Measurements from ENCODE around the gene CNTN4.

The CNTN4 gene

DNA sequence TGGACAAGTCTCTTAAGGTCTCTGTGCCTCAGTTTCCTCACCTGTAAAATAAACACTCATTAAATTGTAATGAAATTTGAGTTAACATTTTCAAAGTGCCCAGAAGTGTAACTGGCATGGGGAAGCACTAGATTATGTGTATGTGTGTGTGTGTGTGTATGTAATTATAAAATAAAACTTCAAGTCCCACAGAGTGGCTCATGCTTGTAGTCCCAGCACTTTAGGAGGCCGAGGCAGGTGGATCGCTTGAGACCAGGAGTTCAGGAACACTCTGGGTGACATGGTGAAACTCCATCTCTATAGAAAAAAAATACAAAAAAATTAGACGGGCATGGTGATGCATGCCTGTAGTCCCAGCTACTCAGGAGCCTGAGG lies 608.2 kb downstream of the CNTN4 start:
- no peak for ATAC-seq

DNA sequence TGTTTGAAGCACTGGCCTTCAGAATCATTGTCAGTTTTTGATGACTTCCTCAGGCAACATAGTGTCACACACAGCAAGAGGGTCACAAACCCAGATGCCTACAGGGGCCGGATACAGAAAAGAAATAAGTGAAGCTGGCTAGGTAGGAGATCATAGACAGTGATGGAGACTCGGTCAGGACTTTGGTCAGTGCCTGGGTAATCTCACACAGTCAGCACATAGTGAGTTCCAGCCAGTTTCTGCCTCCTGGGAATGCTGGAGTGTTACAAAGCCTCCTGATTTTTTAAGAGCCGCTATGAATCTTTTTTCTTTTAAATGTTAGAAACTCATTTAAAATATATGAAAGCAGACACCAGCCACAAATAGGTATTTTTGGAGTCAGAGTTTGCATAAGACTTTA lies 612.4 kb downstream of the CNTN4 start:
- no peak for ATAC-seq

DNA sequence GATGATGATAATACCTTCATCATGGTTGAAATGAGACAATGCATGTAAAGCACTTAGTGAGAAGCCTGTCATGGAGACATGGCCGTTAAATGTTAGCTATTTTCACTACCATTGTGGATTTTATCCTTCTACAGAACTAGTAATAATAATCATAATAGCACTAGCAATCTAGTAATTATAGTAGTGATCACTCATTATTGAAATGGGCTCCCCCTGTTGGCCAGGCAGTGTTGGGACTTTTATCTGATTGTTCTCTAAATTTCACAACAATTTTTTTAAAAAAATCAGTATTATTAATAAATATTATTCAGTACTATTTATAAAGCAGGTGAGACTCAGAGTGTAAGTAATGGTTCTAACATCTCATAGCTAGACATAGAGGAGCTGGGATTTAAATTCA lies 615.3 kb downstream of the CNTN4 start:
- no peak for ATAC-seq

DNA sequence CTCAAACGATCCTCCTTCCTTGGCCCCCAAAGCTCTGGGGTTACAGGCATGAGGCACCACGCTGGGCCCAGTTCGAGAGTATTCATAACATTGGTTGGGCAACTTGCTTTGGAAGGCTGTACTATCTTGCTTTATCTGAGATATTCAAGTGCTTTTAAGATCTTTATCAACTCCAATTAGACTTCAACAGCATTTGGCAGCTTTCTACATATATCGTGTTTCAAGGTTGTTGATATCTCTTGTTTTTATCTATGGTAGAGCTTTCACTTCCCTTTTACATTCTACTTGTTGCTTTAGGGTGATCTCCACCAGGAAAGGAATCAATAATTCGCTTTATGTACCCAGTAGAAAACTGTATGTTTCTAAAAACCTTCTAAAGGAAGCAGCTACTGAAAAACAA lies 616.2 kb downstream of the CNTN4 start:
- ATAC-seq, result no peak

DNA sequence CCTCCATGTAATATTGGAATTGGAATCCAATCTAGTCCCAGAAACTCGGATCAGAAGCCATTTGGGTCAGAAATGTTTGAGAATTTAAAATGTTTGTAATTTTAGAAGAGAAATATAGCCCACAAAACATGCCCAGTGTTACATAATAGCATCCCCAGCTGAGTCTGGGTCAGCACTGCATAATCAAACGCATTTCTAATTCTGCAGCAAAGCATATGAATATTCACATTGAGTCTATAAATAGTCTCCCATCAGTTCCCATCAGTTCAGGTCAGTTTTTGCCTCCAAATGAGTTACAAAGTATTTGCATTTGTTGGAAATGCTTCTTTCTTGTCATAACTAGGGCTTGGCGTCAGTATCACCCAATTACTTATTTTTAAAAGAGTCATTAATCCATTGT lies 628.4 kb downstream of the CNTN4 start:
- ATAC-seq, result no peak

DNA sequence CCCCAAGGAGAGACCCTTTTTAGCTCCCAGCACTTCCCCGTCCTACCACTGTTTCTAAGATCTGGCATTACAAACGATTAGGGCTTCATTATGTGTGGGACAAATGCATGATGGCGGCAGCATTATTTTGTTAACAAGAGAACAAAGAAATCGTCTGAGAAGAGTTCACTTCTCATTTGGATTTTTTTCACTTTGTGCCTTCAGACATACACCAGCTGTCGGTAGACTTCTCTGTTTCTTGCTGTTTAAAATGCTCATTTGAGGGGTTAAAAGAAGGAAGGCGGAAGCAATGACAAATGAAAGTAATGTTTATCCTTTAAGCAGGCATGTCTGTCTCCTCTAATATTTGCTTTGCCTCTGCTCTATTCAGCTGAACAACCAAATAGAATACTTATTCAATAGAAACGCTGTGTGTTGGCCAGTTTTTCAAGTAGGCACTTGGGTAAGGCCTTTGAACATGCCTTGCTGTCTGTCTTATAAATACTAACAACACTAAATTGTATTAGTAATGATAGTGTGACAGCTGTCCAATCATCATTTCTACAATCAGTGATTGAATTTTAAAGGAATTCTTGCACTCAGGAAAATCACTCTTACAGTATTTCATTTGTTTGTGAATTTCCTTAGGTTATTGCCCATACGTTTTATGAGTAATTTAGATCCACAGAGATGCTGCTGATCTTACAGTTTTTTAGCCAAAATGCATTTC lies 629.1 kb downstream of the CNTN4 start:
- ATAC-seq, result no peak

DNA sequence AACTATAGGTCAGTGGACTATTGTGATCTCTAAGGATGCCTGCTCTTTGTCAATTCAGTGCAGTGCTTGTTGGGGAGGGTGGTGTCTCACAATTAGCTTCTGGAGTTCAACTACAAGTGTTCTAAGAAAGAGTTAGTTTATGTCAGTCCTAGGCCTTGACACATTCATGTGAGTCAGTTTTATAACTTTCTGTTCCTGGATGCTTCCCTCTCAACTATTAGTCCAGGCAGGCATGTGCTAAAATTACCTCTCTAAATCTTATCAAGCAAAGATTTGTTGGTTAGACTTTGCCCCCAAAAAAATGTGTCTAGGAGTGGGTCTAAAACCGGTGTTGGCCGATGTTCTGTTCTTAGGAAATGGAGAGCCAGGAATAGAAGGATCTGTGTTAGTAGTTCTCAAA lies 633.2 kb downstream of the CNTN4 start:
- no peak for ATAC-seq

DNA sequence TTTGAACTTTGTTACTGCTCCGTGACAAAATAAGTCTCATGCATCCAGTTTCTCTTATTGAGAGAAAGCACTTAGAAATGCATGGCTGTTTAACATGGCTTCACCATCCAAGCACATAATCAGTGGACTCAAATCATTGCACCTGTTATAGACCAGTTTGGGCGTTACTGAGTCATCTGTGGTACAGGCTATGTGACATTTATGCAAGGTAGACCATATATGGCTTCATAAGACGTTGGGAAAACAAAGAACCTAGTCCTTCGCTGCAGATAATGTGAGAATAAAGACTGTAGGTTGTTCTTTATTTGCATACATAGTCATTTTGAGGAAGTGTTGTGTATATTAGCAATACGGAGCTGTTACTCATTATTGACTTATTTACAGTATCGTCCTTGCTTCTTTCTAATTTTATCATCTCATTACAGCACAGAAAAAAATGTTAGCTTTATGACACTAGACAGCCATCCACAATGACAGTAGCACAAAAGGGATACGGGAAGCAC lies 636.8 kb downstream of the CNTN4 start:
- no peak for ATAC-seq

DNA sequence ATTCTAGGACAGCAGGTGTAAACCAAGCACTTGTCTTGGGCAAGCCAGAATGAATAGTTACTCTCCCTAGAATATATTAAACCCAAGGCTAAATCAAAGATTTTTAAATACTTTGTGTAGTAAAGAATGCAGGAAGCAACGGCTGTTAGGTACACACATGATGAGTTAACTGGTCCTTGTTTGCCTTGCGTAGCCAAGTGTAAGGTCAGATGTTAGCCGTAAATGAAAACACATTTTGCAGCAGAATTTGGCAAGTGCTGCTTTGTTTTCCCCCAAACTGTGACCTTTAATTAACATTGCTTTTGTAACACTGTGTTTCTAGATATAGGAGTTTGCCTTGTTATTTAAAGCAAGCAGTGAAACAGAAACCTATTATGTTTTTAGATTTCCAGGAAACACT lies 642.9 kb downstream of the CNTN4 start:
- ATAC-seq, result no peak

DNA sequence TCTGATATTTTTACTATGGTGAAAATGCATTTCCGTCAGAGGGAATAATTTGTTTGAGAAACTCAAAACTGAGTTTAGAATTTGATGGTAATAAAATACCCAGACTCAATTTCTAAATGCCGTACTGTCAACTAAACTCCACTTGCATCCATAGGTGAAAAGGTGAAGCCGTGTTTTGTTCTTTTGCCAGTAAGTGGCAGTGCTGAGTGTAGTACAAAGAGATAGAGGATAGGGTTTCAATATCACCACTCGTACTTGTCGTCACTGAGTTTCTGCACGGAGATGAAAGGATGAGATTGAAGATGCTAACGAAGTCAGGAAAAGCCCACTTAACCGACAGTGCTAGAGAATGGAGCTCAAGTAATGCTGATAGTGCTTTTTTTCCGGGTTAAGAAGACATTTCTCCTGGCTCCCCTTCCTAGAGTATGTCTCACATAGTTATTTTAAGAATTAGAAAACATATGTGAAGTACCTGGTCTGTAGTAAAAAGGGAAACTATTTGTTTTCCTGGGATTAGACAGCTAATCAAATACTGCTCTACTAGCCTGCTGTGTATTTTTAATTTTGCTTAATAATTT lies 666.4 kb downstream of the CNTN4 start:
- no peak for ATAC-seq

DNA sequence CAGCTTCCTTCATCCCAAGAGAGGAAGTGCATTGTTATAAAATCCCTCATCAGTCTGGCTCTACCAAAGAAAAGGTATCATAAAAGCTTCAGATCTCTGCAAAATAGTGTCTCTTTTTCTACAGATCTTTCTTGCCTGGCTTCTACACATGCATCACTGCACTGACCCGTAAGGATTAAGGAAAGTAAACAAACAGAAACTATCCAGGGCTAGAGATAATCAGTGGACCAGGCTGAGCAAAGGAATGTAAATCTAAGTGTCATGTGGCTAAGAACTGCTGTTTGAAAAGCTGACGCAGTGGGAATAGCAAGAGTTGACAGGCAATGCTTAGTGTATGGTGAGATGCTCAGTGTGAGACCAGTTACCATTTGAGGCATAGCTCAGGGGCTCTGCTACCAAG lies 671.8 kb downstream of the CNTN4 start:
- no peak for ATAC-seq

DNA sequence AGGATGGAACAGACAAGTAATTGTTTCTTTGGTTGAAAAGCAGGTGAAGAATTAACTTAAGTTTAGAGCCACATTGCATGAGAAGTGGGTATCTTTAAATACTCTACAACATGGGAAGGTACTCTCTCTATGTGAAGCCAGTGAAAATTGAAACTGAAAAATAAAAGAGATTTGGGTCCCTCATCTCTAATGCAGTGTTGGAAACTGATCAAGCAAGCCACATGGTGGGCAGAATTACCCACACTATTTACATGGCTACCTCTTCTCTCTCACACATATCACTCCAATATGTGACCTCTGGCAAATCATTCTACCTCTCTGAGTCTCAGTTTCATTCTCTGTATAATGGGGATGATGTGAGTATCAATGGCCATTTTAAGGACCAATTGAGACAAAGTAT lies 672.5 kb downstream of the CNTN4 start:
- ATAC-seq, result no peak

DNA sequence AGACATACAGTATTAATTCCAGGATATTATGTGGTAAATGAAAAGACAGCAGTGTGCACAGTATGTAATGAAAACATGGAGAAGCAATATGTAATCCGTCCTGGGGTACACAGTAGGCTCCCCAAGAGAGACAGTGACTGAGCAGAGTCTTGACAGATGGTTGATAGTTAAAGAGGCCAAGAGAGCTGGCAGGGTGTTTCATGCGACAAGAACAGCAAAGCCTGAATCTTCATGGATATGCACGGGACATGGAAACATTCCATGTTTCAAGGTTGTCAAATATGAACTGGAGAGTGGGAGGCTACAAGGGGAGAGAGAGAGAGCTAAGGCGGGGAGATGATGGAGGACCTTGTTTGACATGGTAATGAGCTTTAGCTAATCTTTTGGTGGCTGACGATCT lies 673.1 kb downstream of the CNTN4 start:
- ATAC-seq, result no peak

DNA sequence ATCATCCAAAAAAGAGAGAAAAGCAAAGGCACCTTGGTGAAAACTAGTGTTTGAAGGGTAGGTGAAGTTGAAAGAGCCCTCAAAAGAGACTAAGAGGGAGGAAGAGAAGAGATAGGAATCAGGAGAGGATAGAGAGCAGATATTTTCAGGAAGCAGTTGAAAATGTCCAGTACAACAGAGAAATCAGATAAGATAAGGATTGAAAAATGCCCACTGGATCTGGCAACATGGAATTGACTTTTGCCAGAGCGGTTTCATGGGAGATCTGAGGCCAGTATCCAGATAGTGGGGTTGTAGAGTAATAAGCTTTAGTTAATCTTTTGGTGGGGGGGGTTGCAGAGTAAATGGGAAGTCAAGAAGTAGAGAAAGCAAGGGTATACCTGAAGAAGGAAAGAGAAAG lies 674.1 kb downstream of the CNTN4 start:
- no peak for ATAC-seq

DNA sequence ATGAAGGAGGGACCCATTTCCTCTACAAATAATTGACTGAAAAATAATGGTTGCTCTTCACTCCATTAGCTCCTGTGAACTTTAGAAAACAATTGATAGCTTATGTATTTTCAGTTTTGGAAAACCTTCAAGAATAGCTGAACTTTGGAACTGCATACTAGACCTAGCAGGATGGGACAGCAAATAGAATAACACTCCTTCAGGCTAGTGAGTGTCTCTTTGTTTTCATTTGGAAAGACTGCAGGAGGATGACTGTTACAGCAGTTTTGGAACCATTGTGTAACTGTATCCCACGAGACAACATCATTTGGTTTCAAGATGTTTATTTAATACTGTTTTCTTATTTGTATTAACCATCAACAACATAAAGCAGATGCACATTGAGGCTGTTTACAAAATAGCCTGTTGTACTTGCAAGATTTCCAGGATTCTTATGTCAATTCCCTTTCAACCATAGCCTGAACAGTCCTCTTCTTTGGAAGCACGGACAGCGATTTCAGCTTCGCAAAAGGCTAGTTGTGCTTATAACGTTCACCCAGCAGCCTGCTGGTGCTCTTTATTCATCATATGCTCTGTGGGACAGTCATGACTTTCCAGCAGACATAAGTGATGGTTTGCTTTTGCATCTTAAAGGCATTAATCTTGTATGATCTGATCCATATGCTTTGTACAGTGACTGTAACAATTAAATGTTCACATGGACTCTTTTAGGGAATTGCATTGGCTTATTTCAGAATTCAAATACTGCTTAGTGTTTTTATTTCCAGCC lies 676.0 kb downstream of the CNTN4 start:
- ATAC-seq, result no peak

DNA sequence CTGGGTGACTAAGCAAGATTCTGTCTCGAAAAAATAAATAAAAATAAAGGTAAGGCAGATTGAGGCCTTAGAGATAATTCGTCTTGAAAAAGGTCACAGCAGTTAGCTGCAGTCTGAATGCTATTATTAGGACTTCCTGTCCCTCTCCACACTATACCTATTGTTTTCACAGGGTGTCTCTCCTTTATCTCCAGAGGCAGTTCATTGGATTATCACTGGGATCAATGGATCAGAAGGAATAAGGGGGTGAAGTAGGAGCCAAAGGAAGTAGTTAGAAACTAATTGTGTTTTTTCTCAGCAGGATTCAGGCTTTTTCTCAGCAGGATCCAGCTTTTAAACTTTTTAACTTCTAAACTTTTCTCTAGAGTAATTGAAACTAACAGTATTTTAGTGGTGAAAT lies 684.6 kb downstream of the CNTN4 start:
- ATAC-seq, result no peak

DNA sequence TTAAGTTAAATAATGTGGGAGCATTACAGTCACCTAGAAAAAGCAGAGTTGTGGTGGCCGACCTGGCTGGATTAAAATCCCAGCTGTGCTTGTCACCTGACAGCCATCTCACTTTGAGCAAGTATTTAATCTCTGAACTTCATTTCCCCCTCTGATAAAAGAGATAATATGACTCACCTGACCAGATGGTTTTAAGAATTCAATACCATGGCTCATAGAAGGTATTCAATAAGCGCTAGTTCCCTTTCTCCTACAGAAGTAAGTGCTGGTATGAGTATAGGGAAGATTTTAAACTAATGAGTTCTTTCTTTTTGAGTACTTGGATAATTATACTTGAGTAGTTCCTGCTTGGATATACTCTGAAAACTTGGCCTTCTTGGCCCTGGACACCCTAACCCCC lies 686.0 kb downstream of the CNTN4 start:
- ATAC-seq, result no peak

DNA sequence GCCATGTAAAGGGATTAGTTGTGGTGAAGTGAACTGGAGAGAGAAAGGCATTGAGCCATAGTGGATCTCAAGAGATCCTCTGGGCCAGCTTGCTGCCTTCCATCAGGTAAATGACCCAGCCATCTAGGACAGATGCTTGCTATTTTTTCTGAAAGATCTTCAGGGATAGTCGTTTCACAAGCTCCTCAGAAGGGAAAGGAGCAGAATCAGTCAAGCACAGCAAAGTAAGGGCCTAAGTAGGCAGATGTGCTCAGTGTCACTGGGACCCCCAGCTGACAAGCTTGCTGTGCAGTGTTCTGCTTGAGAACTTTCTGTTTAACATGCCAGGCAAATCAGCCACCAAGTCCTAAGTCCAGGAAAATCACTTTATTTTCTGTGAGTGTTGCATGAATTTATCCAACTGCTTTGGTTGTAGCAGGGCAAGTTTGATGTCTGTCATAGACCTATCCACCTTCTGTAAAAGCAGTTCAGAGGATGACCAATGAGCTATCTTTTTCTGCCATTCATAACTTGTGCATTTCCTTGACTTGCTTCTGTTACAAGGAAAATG lies 691.7 kb downstream of the CNTN4 start:
- no peak for ATAC-seq

DNA sequence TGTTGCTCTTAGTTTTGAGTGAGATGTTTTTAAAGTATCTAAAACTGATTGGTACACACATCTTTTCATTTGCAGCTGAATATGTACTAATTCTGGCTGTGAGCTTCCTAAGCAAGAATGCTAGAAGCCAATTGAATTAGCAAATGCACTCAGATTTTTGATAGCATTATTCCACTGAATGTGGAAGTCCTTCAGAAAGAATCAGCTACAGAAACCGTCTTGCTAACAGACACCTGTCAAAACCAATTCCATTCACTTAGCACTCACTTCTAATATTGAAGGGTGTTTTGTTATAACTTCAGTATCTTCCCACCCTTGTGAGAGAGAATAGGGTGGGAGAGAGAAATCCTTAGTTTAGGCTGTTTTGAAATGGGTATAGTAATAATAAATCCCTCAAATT lies 693.8 kb downstream of the CNTN4 start:
- no peak for ATAC-seq

DNA sequence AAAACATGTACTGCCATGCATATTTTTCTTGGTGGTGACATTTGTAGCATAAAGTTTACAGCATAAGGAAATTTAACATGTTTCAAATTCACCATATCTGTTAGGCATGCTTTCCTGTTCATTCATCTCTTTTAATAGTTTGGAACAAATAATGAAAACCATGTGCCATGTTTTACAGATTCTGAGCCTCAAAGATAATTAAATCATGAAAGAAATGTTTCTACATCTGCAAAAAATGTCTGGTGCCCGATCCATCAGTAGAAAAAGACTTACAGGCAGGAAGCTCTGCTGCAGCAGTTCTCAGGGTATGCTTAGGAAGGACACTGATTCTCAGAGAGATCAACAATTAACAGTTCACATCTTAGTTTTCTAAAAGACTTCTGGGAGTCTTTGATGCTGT lies 695.3 kb downstream of the CNTN4 start:
- ATAC-seq, result no peak

DNA sequence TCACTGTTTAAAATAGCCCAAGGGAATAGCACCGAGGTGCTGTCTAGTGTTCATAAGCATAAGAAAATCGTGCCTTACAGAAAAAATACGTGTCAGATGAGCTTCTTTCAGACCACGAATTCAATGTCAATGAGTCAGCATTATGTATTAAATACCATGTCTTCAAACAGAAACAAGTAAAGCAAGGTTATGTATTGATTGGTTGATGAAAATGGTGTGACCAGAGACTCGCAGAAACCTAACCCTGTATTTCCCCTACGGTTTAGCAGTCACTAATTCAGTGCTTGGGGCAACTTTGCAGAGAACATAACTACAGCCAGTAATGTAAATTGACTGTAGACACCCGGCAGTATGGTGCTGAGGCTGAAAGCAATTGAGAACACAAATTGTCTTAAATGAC lies 703.8 kb downstream of the CNTN4 start:
- ATAC-seq, result no peak

DNA sequence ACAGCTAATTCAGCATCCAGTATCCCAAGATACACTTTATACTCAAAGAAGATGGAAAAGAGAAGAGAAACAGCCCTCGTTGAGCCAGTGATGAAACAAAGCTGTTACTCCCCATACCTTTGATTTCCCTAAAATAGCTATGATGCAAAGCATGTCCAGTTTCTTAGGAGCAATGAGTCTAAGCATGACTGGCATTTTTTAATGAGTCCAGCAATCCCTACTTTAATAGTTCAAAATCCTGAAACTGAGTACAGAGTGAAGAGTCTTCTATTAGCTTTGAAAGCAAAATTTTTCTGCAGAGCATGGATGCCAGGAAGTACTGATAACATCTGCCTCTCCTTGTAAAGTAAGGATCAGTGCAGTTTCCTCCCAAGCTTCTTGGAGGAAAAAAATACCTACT lies 708.8 kb downstream of the CNTN4 start:
- no peak for ATAC-seq

DNA sequence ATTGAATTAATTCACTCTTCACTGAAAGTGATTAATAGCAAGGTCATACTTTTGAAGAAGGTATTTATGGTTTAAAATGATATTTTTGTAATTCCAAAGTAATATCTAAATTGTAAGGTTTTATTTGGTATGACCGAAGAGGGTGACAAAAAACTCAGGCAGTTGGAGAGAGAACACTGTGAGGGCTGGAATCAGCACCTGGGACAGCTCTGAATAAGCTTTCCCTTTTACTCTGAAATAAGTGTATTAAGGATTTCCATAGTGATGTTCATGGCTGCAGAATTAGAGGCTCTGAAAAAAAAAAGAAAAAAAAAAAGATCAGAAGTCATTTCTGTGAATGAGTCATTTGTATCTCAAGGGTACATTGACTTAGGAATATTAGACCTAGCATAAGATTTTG lies 712.1 kb downstream of the CNTN4 start:
- ATAC-seq, result no peak

DNA sequence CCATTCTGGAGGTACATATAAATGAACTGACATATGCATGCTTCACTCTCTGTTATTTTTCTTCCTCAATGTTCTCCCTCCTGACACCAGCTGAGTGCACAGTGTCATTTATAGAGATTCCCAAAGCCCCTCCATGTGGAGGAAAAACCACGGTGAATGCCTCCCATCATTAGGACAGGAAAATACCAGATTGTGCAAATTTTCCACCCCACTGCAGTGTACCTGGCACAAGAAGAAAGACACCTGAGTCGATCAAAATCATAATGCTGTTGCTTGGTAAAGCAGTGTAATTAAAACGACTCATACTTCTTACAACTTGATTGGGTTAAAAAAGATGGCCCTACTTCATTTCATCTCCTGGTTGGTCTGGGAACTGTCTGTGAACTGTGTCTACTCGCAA lies 720.9 kb downstream of the CNTN4 start:
- no peak for ATAC-seq

All from activated CD4-positive, CD25-positive, alpha-beta regulatory T cell treated with anti-CD3 and anti-CD28 coated beads, Interleukin-2, amount 50 U/mL, for 24 hours (primary cell).